NCI-H2107 (cell line): Measurements from ENCODE around the gene KNOP1.
"Not testable (repeated sequence)": the region's sequence is repeated elsewhere in the genome, so short reads cannot be mapped to it uniquely, and the experiment has no call there.

Experiments used
- DNase-seq: peaks from one replicate; lab custom pipeline; 2025; lab: John Stamatoyannopoulos, UW

The KNOP1 gene

GRCh38 chr16:19743816-19744159 is 25.8 kb upstream of the KNOP1 start:
- DNase-seq, result no peak

GRCh38 chr16:19741354-19741753 is 23.3 kb upstream of the KNOP1 start:
- DNase-seq, result no peak

GRCh38 chr16:19737306-19738038 is 19.4 kb upstream of the KNOP1 start:
- no peak for DNase-seq

- DNase-seq, result no peak
Observed at GRCh38 chr16:19735074-19735867, 17.2 kb upstream of the KNOP1 start.

GRCh38 chr16:19733551-19733950 is 15.5 kb upstream of the KNOP1 start:
- no peak for DNase-seq

- no peak for DNase-seq
Observed at GRCh38 chr16:19728636-19728965, 10.6 kb upstream of the KNOP1 start.

- no peak for DNase-seq
Observed at GRCh38 chr16:19722981-19723380, 5.0 kb upstream of the KNOP1 start.

- DNase-seq, result no peak
Observed at GRCh38 chr16:19722269-19722952, 4.4 kb upstream of the KNOP1 start.

GRCh38 chr16:19718624-19718965 is 568 bp upstream of the KNOP1 start:
- DNase-seq, result no peak

- DNase-seq, result no peak
Observed at GRCh38 chr16:19717314-19717713, 713 bp downstream of the KNOP1 start.

- not testable (repeated sequence) for DNase-seq
Observed at GRCh38 chr16:19716728-19717127, 1.3 kb downstream of the KNOP1 start.

GRCh38 chr16:19716183-19716582 is 1.8 kb downstream of the KNOP1 start:
- DNase-seq, result no peak

- DNase-seq, result no peak
Observed at GRCh38 chr16:19715566-19715965, 2.5 kb downstream of the KNOP1 start.

- DNase-seq, result no peak
Observed at GRCh38 chr16:19713697-19714096, 4.3 kb downstream of the KNOP1 start.

- DNase-seq, result no peak
Observed at GRCh38 chr16:19712418-19713058, 5.5 kb downstream of the KNOP1 start.

- no peak for DNase-seq
Observed at GRCh38 chr16:19711643-19712042, 6.4 kb downstream of the KNOP1 start.

- DNase-seq, result no peak
Observed at GRCh38 chr16:19710991-19711545, 7.0 kb downstream of the KNOP1 start.

GRCh38 chr16:19710191-19710908 is 7.7 kb downstream of the KNOP1 start:
- DNase-seq, result no peak

- no peak for DNase-seq
Observed at GRCh38 chr16:19709381-19710136, 8.5 kb downstream of the KNOP1 start.

GRCh38 chr16:19708296-19709205 is 9.5 kb downstream of the KNOP1 start:
- no peak for DNase-seq
